Middle frontal gyrus (tissue), 1 donor: ENCODE results near the gene DUXA.
"Not testable (repeated sequence)": the region's sequence is repeated elsewhere in the genome, so short reads cannot be mapped to it uniquely, and the experiment has no call there.

Experiments
- DNase-seq: peaks from one replicate; pipeline ENCODE4 v3.0.0-alpha.2; 2015; ENCODE audit warnings: low spot score; ENCODE audit errors: extremely low spot score

DUXA gene

GRCh38 chr19:57167385-57167784, at the start of gene DUXA:
TSS of gene DUXA (minus strand) at chr19:57167485. CDS start at chr19:57167443, 42 bp downstream.
- DNase-seq, result no peak

DNA sequence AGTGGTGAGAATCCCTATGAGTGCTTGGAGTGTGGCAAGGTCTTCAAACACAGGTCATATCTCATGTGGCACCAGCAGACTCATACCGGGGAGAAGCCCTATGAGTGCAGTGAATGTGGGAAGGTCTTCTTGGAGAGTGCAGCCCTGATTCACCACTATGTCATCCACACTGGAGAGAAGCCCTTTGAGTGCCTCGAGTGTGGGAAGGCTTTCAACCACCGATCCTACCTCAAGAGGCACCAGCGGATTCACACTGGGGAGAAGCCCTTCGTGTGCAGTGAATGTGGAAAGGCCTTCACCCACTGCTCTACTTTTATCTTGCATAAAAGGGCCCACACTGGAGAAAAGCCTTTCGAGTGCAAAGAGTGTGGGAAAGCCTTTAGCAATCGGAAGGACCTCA, 44.8 kb upstream of the DUXA start:
- no peak for DNase-seq

DNA sequence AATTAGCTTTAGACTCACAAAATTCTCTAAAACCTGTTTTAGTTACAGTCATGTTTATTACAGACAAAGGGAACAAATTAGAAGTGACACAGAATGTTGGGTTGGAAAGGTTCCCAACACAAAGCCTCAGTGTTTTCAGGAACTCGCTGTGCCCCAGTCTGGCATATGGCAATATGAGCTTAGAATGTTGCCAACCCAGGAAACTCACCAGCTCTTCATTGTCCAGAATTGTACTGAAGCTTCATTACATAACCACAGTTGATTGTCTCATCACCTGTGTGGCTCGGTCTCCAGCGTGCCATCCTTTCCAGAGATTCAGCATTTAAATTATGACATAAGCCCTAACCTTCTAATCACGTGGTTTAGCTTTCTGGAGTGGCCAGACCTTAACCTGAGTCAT, 43.1 kb upstream of the DUXA start:
- DNase-seq, result peak; percentile 14

GRCh38 chr19:57202160-57202559, 34.9 kb upstream of the DUXA start:
- DNase-seq, result no peak

DNA sequence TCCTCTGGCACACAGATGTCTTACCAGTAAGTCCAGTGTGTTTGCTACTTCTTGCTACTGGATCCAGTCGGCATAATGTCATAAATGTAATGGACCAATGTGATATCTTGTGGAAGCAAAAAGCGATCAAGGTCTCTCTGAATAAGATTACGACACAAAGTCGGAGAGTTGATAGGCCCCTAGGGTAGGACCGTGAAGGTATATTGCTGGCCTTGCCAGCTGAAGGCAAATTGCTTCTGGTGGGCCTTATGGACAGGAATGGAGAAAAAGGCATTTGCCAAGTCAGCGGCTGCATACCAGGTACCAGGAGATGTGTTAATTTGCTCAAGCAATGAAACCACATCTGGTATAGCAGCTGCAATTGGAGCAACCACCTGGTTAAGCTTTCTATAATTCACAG, 30.6 kb upstream of the DUXA start:
- not testable (repeated sequence) for DNase-seq

DNA sequence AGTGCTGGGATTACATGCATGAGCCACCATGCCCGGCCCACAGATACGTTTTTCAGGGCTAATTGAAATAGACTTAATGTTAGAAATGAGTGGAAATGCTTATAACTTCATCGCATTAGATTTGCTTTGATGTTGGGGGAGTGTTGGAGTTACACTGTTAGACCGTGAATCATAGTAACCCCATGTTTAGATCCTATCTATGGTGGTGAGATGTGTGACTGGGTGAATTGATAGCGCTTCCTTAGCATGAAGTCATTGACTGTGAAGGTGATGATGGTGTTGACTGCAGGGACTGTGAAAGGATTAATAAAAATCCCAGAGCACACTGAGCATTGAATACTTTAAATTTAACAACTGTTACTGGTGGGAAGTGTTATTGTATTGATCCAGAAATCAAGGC, 25.7 kb upstream of the DUXA start:
- no peak for DNase-seq

DNA sequence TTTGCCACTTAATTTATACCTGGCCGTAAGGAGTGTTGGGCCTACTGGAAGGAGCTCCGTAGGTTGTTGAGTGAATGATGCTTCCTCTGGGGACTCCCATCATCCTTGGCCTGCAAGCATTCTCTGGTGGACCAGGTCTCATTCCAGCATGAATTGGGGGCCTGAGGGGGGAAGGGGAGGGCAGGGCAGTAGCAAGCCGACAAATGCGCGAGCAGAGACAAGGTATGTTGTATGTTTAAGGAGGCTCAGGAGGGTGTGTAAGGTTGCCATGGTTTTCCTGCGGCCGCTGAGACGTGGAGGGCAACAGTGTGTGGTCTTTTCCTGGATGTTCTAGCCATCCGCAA, 24.8 kb upstream of the DUXA start:
- DNase-seq, result no peak

GRCh38 chr19:57191141-57192076, 24.1 kb upstream of the DUXA start, which contains the start of gene ZNF264:
TSS of gene ZNF264 (plus strand) at chr19:57191500. CDS start at chr19:57191914, 414 bp downstream.
- DNase-seq, result peak; percentile 85

- no peak for DNase-seq
Observed at GRCh38 chr19:57190301-57190700, 23.0 kb upstream of the DUXA start.

DNA sequence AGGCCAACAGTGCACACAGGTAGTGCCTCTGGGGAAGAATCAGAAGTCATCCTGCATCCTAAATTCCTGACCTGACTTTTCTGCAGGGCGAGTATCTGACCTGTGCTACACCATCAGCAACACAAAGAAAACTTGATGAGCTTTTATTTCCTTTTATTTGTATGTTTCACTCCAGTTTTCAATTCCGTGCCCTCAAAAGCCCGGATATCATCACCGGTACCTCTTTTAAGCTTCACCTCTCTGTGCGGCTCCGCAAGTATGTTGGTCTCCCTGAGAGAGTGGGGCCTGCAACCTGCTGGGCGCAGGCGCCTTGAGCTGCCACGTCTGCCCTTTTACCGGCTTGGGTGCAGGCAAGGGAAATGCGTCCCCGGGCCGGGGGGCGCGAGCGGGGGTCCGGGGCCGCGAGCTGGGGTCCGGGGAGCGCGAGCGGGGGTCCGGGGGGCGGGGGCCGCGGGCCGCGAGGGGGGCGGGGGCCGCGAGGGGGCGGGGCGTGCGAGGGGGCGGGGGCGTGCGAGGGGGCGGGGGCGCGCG, 4.3 kb upstream of the DUXA start:
- DNase-seq, result no peak

- no peak for DNase-seq
Observed at GRCh38 chr19:57165846-57166245, 1.4 kb downstream of the DUXA start.

DNA sequence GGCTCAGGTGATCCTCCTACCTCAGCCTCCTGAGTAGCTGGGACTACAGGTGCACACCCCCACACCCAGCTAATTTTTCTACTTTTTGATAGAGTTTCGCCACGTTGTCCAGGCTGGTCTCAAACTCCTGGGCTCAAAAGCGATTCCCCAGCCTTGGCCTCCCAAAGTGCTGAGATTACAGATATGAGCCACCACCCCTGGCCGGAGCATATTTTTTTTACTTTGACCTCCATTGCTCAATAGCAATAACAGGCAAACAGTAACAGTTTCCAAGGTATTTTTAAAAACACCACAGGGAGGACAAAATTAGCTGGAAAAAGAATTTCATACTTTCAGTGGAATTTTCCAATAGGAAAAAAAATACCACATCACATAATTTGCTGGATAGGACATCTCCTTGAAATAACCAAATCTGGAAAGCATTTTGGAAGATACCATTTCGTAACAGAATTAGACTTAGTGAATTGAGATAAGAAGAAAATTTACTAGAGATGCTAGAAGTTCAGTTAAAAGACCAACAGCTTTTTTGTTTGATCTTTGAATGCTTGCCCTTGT, 5.2 kb downstream of the DUXA start:
- no peak for DNase-seq

GRCh38 chr19:57152921-57153320, 14.4 kb downstream of the DUXA start:
- DNase-seq, result no peak

DNA sequence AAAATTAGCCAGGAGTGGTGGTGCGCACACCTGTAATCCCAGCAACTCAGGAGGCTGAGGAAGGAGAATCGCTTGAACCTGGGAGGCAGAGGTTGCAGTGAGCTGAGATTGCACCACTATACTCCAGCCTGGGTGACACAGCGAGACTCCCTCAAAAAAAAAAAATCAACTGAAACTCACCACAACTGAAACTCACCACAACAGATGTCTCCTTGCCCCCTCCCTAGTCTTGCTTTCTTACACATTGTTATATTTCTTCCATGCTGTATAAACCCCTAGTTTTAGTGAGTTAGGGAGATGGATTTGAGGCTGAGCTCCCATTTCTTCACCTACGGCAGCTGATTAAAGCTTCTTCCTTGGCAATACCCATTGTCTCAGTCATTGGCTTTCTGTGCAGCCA, 25.6 kb downstream of the DUXA start:
- no peak for DNase-seq

DNA sequence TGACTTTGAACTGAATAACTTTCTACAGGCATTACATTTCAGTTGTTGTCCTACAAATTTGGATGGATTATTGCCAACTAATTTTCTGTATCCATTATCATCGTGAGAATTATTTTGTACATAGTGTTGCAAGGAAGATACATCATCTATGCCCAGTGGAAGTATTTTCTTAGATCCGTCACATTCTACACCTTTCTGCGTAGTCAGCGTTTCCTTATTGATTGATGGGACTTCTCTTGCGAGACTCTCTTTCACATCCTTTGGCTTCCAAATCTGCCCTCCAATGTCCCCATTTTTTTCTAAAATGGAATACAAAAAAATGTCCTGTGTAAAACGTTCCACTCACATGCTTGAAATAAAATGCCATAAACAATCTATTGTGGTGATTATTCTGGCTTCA, 31.5 kb downstream of the DUXA start:
- DNase-seq, result no peak

DNA sequence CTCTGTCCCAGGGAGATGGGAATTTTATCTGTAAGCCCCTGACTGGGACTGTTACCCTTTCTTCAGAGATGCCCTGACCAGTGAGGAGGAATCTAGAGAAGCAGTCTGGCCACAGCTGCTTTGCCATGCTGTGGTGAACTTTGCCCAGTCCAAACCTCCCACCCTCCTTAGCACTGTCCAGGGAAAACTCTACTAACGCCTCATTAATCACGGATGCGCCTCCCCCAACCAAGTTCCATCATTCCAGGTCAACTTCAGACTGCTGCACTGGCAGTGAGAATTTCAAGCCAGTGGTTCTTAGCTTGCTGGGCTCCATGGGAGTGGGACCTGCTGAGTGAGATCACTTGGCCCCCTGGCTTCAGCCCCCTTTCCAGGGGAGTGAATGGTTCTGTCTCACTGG, 39.9 kb downstream of the DUXA start:
- DNase-seq, result not testable (repeated sequence)

DNA sequence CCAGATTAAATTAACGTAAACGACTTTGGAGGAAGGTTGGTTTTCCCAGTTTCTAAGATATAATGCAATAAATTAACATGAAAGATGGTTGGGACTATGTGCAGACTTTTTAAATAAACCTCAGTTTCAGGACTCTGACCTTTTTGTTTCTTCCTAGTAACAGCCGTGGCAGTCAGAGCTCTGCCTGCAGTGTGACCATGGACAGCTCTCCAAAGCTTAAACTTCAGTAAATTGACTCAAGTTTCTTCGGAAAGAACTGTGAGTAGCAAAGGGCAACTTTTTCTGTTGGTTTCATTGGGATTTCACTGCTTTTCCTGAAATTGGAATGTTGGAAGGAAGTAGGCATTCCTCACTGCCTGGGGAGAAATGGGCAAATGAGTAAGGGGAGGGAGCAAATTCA, 43.4 kb downstream of the DUXA start:
- no peak for DNase-seq

GRCh38 chr19:57118848-57119247, 48.4 kb downstream of the DUXA start:
- no peak for DNase-seq

DNA sequence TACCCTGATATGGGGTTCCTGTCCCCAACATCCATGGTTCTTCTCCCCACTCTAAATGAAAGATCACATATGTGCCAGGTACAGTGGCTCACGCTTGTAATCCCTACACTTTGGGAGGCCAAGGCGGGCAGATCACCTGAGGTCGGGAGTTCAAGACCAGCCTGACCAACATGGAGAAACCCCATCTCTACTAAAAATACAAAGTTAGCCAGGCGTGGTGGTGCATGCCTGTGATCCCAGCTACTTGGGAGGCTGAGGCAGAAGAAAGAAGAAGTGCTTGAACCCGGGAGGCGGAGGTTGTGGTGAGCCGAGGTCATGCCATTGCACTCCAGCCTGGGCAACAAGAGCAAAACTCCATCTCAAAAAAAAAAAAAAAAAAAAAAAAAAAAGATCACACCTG, 53.8 kb downstream of the DUXA start:
- DNase-seq, result not testable (repeated sequence)

GRCh38 chr19:57111329-57111644, 56.0 kb downstream of the DUXA start:
- no peak for DNase-seq

- DNase-seq, result no peak
Observed at GRCh38 chr19:57110592-57111328, 56.5 kb downstream of the DUXA start.

- no peak for DNase-seq
Observed at GRCh38 chr19:57106722-57107235, 60.5 kb downstream of the DUXA start.
